ENCODE data around the gene SPON1. TPM values are rescaled to one million over a fixed set of nuclear protein-coding genes. Genes with fewer than 3 reads are reported as not detected.

Gene SPON1
- total RNA-seq, 1 experiment from 2014 or later: 0.20 TPM

- Histone ChIP-seq H4K5ac (ENCODE audit: insufficient read length, low read depth, low read length) (no peak overlapping the region), H4K91ac (ENCODE audit: insufficient read length, low read depth, low read length) (no peak overlapping the region), H3K23me2 (ENCODE audit: insufficient read length, low read depth, low read length, poor library complexity, severe bottlenecking) (no peaks in the 10 kb centered on the region), H3K56ac (ENCODE audit: insufficient read length, low read depth, low read length) (no peak overlapping the region), H2BK12ac (ENCODE audit: insufficient read length, low read depth, low read length) (no peak overlapping the region), H3K9ac (ENCODE audit: extremely low read depth, insufficient read length, low read length) (no peak overlapping the region), H3K4me2 (ENCODE audit: insufficient read depth, insufficient read length, low read length) (no peak overlapping the region), H3K4ac (ENCODE audit: low read depth, low read length) (no peak overlapping the region), H3K27me3 (ENCODE audit: insufficient read depth, low read length) (no peaks in the 10 kb centered on the region), H2AK5ac (ENCODE audit: insufficient read length, low read length) (no peak overlapping the region), H3K23ac (ENCODE audit: insufficient read length, low read depth, low read length) (no peak overlapping the region), H4K20me1 (ENCODE audit: control insufficient read depth, insufficient read depth, insufficient read length) (no peaks in the 10 kb centered on the region), H2BK120ac (ENCODE audit: low read depth, low read length, poor library complexity, severe bottlenecking) (no peak overlapping the region), H3K79me2 (ENCODE audit: insufficient read depth, low read length) (no peaks in the 10 kb centered on the region), H3K27ac (ENCODE audit: insufficient read length, low read depth, low read length) (no peak overlapping the region), H3T11ph (ENCODE audit: low read length) (no peak overlapping the region), H3K79me1 (ENCODE audit: insufficient read depth, low read depth, low read length, poor library complexity, severe bottlenecking) (no peaks in the 10 kb centered on the region), H2BK15ac (ENCODE audit: low read depth, low read length) (no peak overlapping the region), H4K8ac (replicated peaks; ENCODE audit: insufficient read length, low read depth, low read length) (no peak overlapping the region), H3K9me3 (ENCODE audit: control insufficient read depth, low read depth, low read length) (no peaks in the 10 kb centered on the region), H3K14ac (ENCODE audit: insufficient read depth, low read length) (no peak overlapping the region), H2BK5ac (ENCODE audit: insufficient read length, low read length) (no peak overlapping the region), H2AFZ (ENCODE audit: low read length) (no peak overlapping the region), H2BK20ac (ENCODE audit: low read depth, low read length, poor library complexity, severe bottlenecking) (no peak overlapping the region), H3K4me1 (ENCODE audit: insufficient read depth, low read length) (peaks cover 10% of the 10 kb centered on the region; the same call in 1 of the 2 replicates), H3K18ac (ENCODE audit: insufficient read length, low read depth, low read length) (no peak overlapping the region)
- peaks cover 0 to 9% (median 0%) of the 10 kb centered on the region in 3 experiments; a peak in 3 of 7 replicates for H3K36me3 Mint-ChIP-seq (ENCODE audit: insufficient read depth in 1 of 3, low read depth in 3 of 3)
- H3K27me3 Mint-ChIP-seq (ENCODE audit: low read depth): peaks cover 8% of the 10 kb centered on the region
- WGBS (ENCODE audit: extremely low coverage, insufficient read length, low lambda C conversion rate): no CpG with 5 or more reads among the region's 2 CpGs
- TF ChIP-seq CTCF (conservative IDR thresholded peaks at IDR 0.05): no peak
- H3K4me1 Mint-ChIP-seq: peaks cover 29 to 30% of the 10 kb centered on the region in 2 experiments
- peaks cover 3 to 4% of the 10 kb centered on the region in 2 experiments; a peak in 4 of 5 replicates for H3K9me3 Mint-ChIP-seq
- no peak overlapping the region; a peak in 1 of 5 replicates for H3K4me3 Mint-ChIP-seq
- peak overlapping the region in 1 of 3 experiments; percentile 0; a peak in 1 of 7 replicates for H3K27ac Mint-ChIP-seq
- DNase-seq: no peak
Measured at GRCh38 chr11:14224395-14224794, 261.9 kb downstream of the SPON1 start.

Data from H9 (cell line).